HUES6 (cell line): ENCODE data around the gene CTNNAL1.

Experiments used
- H3K27ac ChIP-seq: 2 replicates; pipeline ENCODE4 v1.7.0; 2013; ENCODE audit warnings: low read depth, mild to moderate bottlenecking, low read length, inconsistent platforms
- H3K27me3 ChIP-seq: 2 replicates; pipeline ENCODE4 v1.6.1; 2013; ENCODE audit warnings: low read length; ENCODE audit not compliant: control insufficient read depth, insufficient read depth
- H3K36me3 ChIP-seq: 2 replicates; pipeline ENCODE4 v1.6.1; 2013; ENCODE audit warnings: low read length; ENCODE audit not compliant: control insufficient read depth, insufficient read depth
- H3K4me1 ChIP-seq: 2 replicates; pipeline ENCODE4 v1.6.1; 2013; ENCODE audit warnings: low read length; ENCODE audit not compliant: control insufficient read depth, insufficient read depth
- H3K4me3 ChIP-seq: 2 replicates; pipeline ENCODE4 v1.5.1; 2013; ENCODE audit warnings: low read depth, low read length
- H3K9ac ChIP-seq: one replicate; pipeline ENCODE4 v1.6.1; 2013; ENCODE audit warnings: mild to moderate bottlenecking, low read length
- H3K9me3 ChIP-seq: 2 replicates; pipeline ENCODE4 v1.6.1; 2013; ENCODE audit warnings: low read depth, low read length; ENCODE audit not compliant: control insufficient read depth, insufficient read depth

CTNNAL1 gene

GRCh38 chr9:109013679-109014607 is 644 bp upstream of the CTNNAL1 start:
- Histone ChIP-seq H3K9me3 (no peaks in the 10 kb centered on the region), H3K9ac (no peak overlapping the region), H3K4me1 (peaks cover 21% of the 10 kb centered on the region), H3K27me3 (peaks cover 7% of the 10 kb centered on the region; the same call in 1 of the 2 replicates), H3K4me3 (peak overlapping the region; percentile 73), H3K36me3 (peaks cover 6% of the 10 kb centered on the region), H3K27ac (no peak overlapping the region)

GRCh38 chr9:109012009-109012875 is 1.1 kb downstream of the CTNNAL1 start:
- Histone ChIP-seq H3K9ac (peak overlapping the region; percentile 89), H3K9me3 (no peaks in the 10 kb centered on the region), H3K4me3 (peak overlapping the region; percentile 81), H3K27ac (no peak overlapping the region), H3K4me1 (peaks cover 21% of the 10 kb centered on the region), H3K36me3 (0 out of 2 replicates have a peak, but pooled peaks cover 4% of the 10 kb centered on the region), H3K27me3 (peaks cover 7% of the 10 kb centered on the region; the same call in 1 of the 2 replicates)

- no peak overlapping the region for H3K27ac ChIP-seq
Observed at GRCh38 chr9:109011231-109011671, 2.0 kb downstream of the CTNNAL1 start.

GRCh38 chr9:109010746-109011145 is 2.6 kb downstream of the CTNNAL1 start:
- Histone ChIP-seq H3K4me3 (no peak overlapping the region), H3K9ac (no peak overlapping the region), H3K9me3 (no peaks in the 10 kb centered on the region), H3K27me3 (peaks cover 7% of the 10 kb centered on the region; the same call in 1 of the 2 replicates), H3K27ac (no peak overlapping the region), H3K4me1 (peaks cover 21% of the 10 kb centered on the region), H3K36me3 (no peaks in the 10 kb centered on the region)

More at GRCh38 chr9:109011231-109011671, 2.0 kb downstream of the CTNNAL1 start:
- Histone ChIP-seq H3K9ac (no peak overlapping the region), H3K4me3 (peak overlapping the region; percentile 81; the same call in 1 of the 2 replicates), H3K36me3 (no peaks in the 10 kb centered on the region), H3K4me1 (peaks cover 21% of the 10 kb centered on the region), H3K9me3 (no peaks in the 10 kb centered on the region), H3K27me3 (peaks cover 7% of the 10 kb centered on the region; the same call in 1 of the 2 replicates)

GRCh38 chr9:109005678-109006077 is 7.6 kb downstream of the CTNNAL1 start:
- H3K27ac ChIP-seq = no peak overlapping the region
- no peaks in the 10 kb centered on the region for H3K27me3 ChIP-seq
- no peak overlapping the region for H3K9ac ChIP-seq
- H3K4me3 ChIP-seq = no peak overlapping the region
- peaks cover 23% of the 10 kb centered on the region for H3K9me3 ChIP-seq
- H3K4me1 ChIP-seq = no peaks in the 10 kb centered on the region
- H3K36me3 ChIP-seq = peaks cover 7% of the 10 kb centered on the region; the same call in 1 of the 2 replicates

GRCh38 chr9:109003116-109003515 is 10.2 kb downstream of the CTNNAL1 start:
- Histone ChIP-seq H3K9me3 (peaks cover 23% of the 10 kb centered on the region), H3K36me3 (peaks cover 7% of the 10 kb centered on the region; the same call in 1 of the 2 replicates), H3K4me1 (no peaks in the 10 kb centered on the region), H3K27ac (no peak overlapping the region), H3K9ac (no peak overlapping the region), H3K27me3 (no peaks in the 10 kb centered on the region), H3K4me3 (no peak overlapping the region)

GRCh38 chr9:109002141-109002540 is 11.2 kb downstream of the CTNNAL1 start:
- Histone ChIP-seq H3K27me3 (no peaks in the 10 kb centered on the region), H3K4me3 (no peak overlapping the region), H3K36me3 (peaks cover 7% of the 10 kb centered on the region; the same call in 1 of the 2 replicates), H3K9me3 (peaks cover 23% of the 10 kb centered on the region), H3K27ac (no peak overlapping the region), H3K4me1 (no peaks in the 10 kb centered on the region), H3K9ac (no peak overlapping the region)

GRCh38 chr9:109001275-109001676 is 12.0 kb downstream of the CTNNAL1 start:
- H3K4me1 ChIP-seq = no peaks in the 10 kb centered on the region
- H3K9me3 ChIP-seq = peaks cover 23% of the 10 kb centered on the region
- peaks cover 7% of the 10 kb centered on the region; the same call in 1 of the 2 replicates for H3K36me3 ChIP-seq
- no peak overlapping the region for H3K4me3 ChIP-seq
- no peak overlapping the region for H3K9ac ChIP-seq
- H3K27me3 ChIP-seq = no peaks in the 10 kb centered on the region
- H3K27ac ChIP-seq = no peak overlapping the region

- no peaks in the 10 kb centered on the region for H3K4me1 ChIP-seq
- H3K27me3 ChIP-seq = no peaks in the 10 kb centered on the region
- H3K9ac ChIP-seq = no peak overlapping the region
- no peak overlapping the region for H3K27ac ChIP-seq
- peaks cover under 1% of the 10 kb centered on the region; the same call in 1 of the 2 replicates for H3K9me3 ChIP-seq
- H3K36me3 ChIP-seq = peaks cover 4% of the 10 kb centered on the region; the same call in 1 of the 2 replicates
- H3K4me3 ChIP-seq = no peak overlapping the region
Observed at GRCh38 chr9:108997112-108997511, 16.2 kb downstream of the CTNNAL1 start.

- H3K36me3 ChIP-seq = peaks cover 5% of the 10 kb centered on the region
- no peak overlapping the region for H3K27ac ChIP-seq
- no peaks in the 10 kb centered on the region for H3K27me3 ChIP-seq
- no peaks in the 10 kb centered on the region for H3K9me3 ChIP-seq
- no peak overlapping the region for H3K4me3 ChIP-seq
- H3K9ac ChIP-seq = no peak overlapping the region
- no peaks in the 10 kb centered on the region for H3K4me1 ChIP-seq
Observed at GRCh38 chr9:108996643-108997042, 16.7 kb downstream of the CTNNAL1 start.
